HG03558 (cell line): Measurements from ENCODE around the gene KRT24.
"Not testable (repeated sequence)": the region's sequence is repeated elsewhere in the genome, so short reads cannot be mapped to it uniquely, and the experiment has no call there.

Experiments used
- ATAC-seq: cut with Tn5 transposase; IDR thresholded peaks from one replicate; pipeline ENCODE4 v1.9.1; 2021; ENCODE audit warnings: moderate number of reproducible peaks; ENCODE audit not compliant: unreplicated experiment; ENCODE audit errors: extremely low read depth

Gene KRT24

GRCh38 chr17:40703652-40704051 lies at the start of gene KRT24:
Gene KRT24 (minus strand): TSS chr17:40703752. CDS start chr17:40703693, 59 bp downstream.
- no peak for ATAC-seq

GRCh38 chr17:40751065-40751464 lies 47.5 kb upstream of the KRT24 start:
- ATAC-seq, result no peak

- ATAC-seq, result no peak
Observed at GRCh38 chr17:40750391-40750790, 46.8 kb upstream of the KRT24 start.

- ATAC-seq, result not testable (repeated sequence)
Observed at GRCh38 chr17:40748666-40749065, 45.1 kb upstream of the KRT24 start.

- ATAC-seq, result no peak
Observed at GRCh38 chr17:40738553-40738952, 35.0 kb upstream of the KRT24 start.

- ATAC-seq, result no peak
Observed at GRCh38 chr17:40735016-40735415, 31.5 kb upstream of the KRT24 start.

- no peak for ATAC-seq
Observed at GRCh38 chr17:40734018-40734417, 30.5 kb upstream of the KRT24 start.

- no peak for ATAC-seq
Observed at GRCh38 chr17:40730970-40731369, 27.4 kb upstream of the KRT24 start.

- ATAC-seq, result no peak
Observed at GRCh38 chr17:40727447-40728231, 24.1 kb upstream of the KRT24 start.

GRCh38 chr17:40726919-40727318 lies 23.4 kb upstream of the KRT24 start:
- ATAC-seq, result no peak

- no peak for ATAC-seq
Observed at GRCh38 chr17:40724656-40725055, 21.1 kb upstream of the KRT24 start.

GRCh38 chr17:40722241-40722640 lies 18.7 kb upstream of the KRT24 start:
- no peak for ATAC-seq

- no peak for ATAC-seq
Observed at GRCh38 chr17:40720899-40721298, 17.3 kb upstream of the KRT24 start.

GRCh38 chr17:40718930-40719329 lies 15.4 kb upstream of the KRT24 start:
- ATAC-seq, result no peak

GRCh38 chr17:40717776-40718175 lies 14.2 kb upstream of the KRT24 start:
- no peak for ATAC-seq

GRCh38 chr17:40714473-40714872 lies 10.9 kb upstream of the KRT24 start:
- no peak for ATAC-seq

- no peak for ATAC-seq
Observed at GRCh38 chr17:40707745-40708144, 4.2 kb upstream of the KRT24 start.

- no peak for ATAC-seq
Observed at GRCh38 chr17:40705584-40705983, 2.0 kb upstream of the KRT24 start.

GRCh38 chr17:40702271-40702670 lies 1.3 kb downstream of the KRT24 start:
- no peak for ATAC-seq

- ATAC-seq, result no peak
Observed at GRCh38 chr17:40699853-40700252, 3.7 kb downstream of the KRT24 start.

- ATAC-seq, result no peak
Observed at GRCh38 chr17:40699371-40699770, 4.2 kb downstream of the KRT24 start.

GRCh38 chr17:40697297-40697696 lies 6.3 kb downstream of the KRT24 start:
- no peak for ATAC-seq
